ENCODE data around the gene DAPK1.

The DAPK1 gene

GRCh38 chr9:87607859-87608258, 110.2 kb downstream of the DAPK1 start:
- H3K4me1 ChIP-seq (ENCODE audit: insufficient read depth, low read length) = peaks cover 19% of the 10 kb centered on the region
- peaks cover 63% of the 10 kb centered on the region for H3K36me3 ChIP-seq (ENCODE audit: insufficient read depth, low read length)
- no peaks in the 10 kb centered on the region for H3K9me3 ChIP-seq (ENCODE audit: insufficient read depth, low read depth, low read length)
- H3K4me3 ChIP-seq (ENCODE audit: low read length) = no peak overlapping the region
- H3K9ac ChIP-seq (ENCODE audit: low read depth, low read length) = no peak overlapping the region
- 89% methylated on average over 3 of the region's 3 CpGs for WGBS
- H3K27me3 ChIP-seq (ENCODE audit: insufficient read depth, low read length) = no peaks in the 10 kb centered on the region
- H3K27ac ChIP-seq (ENCODE audit: low read depth, low read length) = no peak overlapping the region

- Histone ChIP-seq H3K36me3 (ENCODE audit: insufficient read depth, low read length) (peaks cover 70% of the 10 kb centered on the region), H3K4me1 (ENCODE audit: insufficient read depth, low read length) (peaks cover 14% of the 10 kb centered on the region), H3K9ac (ENCODE audit: low read depth, low read length) (no peak overlapping the region), H3K9me3 (ENCODE audit: insufficient read depth, low read depth, low read length) (no peaks in the 10 kb centered on the region), H3K4me3 (ENCODE audit: low read length) (no peak overlapping the region), H3K27ac (ENCODE audit: low read depth, low read length) (no peak overlapping the region), H3K27me3 (ENCODE audit: insufficient read depth, low read length) (no peaks in the 10 kb centered on the region)
- 86% methylated on average over 11 of the region's 11 CpGs for WGBS
Observed at GRCh38 chr9:87609002-87609401, 111.3 kb downstream of the DAPK1 start.

DNA sequence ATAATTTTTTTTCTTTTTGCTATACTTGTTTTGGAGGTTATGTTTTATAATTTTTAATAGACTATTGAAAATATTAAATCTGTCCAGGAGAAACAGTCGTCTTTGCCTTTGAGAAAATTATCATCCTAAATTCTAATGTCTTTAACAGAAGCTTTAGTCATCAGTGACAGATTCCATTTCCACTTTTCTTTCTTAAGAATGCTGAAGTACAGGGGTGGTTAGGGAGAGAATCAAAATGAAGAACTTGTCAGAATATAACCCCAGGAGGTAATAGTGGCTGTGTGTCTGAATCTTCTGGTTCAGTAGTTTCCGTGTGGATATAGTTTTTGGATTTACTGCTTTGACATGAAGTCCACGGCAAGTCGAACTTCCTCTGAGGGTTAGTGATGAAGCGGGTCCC, 111.8 kb downstream of the DAPK1 start:
- Histone ChIP-seq H3K27me3 (ENCODE audit: insufficient read depth, low read length) (no peaks in the 10 kb centered on the region), H3K4me3 (ENCODE audit: low read length) (no peak overlapping the region), H3K4me1 (ENCODE audit: insufficient read depth, low read length) (peaks cover 14% of the 10 kb centered on the region), H3K9ac (ENCODE audit: low read depth, low read length) (no peak overlapping the region), H3K9me3 (ENCODE audit: insufficient read depth, low read depth, low read length) (no peaks in the 10 kb centered on the region), H3K36me3 (ENCODE audit: insufficient read depth, low read length) (peaks cover 73% of the 10 kb centered on the region), H3K27ac (ENCODE audit: low read depth, low read length) (no peak overlapping the region)
- 94% methylated on average over 4 of the region's 5 CpGs for WGBS

DNA sequence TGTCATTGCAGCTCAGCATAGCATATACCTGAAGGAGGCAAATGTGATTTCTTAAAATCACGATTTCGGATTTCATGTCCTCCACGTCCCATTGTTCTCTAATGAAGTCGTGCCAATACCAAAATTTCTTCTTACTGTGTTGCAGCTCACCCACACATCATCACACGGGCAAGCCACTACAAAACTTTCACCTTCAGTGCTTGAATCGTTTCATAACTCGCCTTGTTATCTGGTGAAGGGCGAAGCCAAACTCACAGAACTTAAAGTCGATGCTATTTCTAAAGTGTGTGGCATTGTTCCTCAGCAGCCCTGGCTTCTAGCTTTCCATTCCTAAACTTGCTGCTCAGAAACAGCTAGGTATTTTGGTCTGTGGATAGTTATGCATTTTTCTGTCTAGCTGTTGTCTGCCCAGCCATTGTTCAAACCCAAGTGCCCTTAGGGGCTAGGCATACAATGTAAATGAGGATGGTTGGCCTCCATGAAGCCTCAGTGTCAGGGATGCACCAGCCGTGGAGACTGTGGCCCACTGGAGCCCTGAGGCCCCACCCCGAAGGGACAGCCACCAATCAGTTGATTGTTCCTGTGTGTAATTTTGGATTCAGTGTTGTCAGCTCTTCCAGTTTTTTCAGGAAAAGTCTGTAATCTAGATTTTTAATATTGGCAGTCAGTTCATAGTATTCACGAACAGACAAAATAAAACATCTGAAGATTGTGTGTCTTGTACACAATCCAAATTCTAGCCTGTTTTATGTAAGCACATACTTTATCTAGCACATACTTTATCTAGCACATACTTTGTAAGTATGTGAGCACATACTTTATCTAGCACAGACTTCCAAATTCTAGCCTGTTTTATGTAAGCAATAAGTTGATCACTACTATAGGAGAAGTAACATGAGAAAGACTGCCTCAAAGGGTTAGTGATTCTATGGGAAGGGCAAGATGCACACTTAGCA, 112.8 kb downstream of the DAPK1 start:
- H3K4me1 ChIP-seq (ENCODE audit: insufficient read depth, low read length) = peaks cover 14% of the 10 kb centered on the region
- 92% methylated on average over 12 of the region's 12 CpGs for WGBS
- no peak overlapping the region for H3K9ac ChIP-seq (ENCODE audit: low read depth, low read length)
- no peak overlapping the region for H3K27ac ChIP-seq (ENCODE audit: low read depth, low read length)
- H3K9me3 ChIP-seq (ENCODE audit: insufficient read depth, low read depth, low read length) = no peaks in the 10 kb centered on the region
- peaks cover 64% of the 10 kb centered on the region for H3K36me3 ChIP-seq (ENCODE audit: insufficient read depth, low read length)
- H3K27me3 ChIP-seq (ENCODE audit: insufficient read depth, low read length) = no peaks in the 10 kb centered on the region
- no peak overlapping the region for H3K4me3 ChIP-seq (ENCODE audit: low read length)

- peaks cover 17% of the 10 kb centered on the region for H3K4me1 ChIP-seq (ENCODE audit: insufficient read depth, low read length)
- no peaks in the 10 kb centered on the region for H3K27me3 ChIP-seq (ENCODE audit: insufficient read depth, low read length)
- no peak overlapping the region for H3K9ac ChIP-seq (ENCODE audit: low read depth, low read length)
- 97% methylated on average over 4 of the region's 4 CpGs for WGBS
- peaks cover 72% of the 10 kb centered on the region for H3K36me3 ChIP-seq (ENCODE audit: insufficient read depth, low read length)
- no peaks in the 10 kb centered on the region for H3K9me3 ChIP-seq (ENCODE audit: insufficient read depth, low read depth, low read length)
- no peak overlapping the region for H3K27ac ChIP-seq (ENCODE audit: low read depth, low read length)
- no peak overlapping the region for H3K4me3 ChIP-seq (ENCODE audit: low read length)
Observed at GRCh38 chr9:87611776-87612175, 114.1 kb downstream of the DAPK1 start.

DNA sequence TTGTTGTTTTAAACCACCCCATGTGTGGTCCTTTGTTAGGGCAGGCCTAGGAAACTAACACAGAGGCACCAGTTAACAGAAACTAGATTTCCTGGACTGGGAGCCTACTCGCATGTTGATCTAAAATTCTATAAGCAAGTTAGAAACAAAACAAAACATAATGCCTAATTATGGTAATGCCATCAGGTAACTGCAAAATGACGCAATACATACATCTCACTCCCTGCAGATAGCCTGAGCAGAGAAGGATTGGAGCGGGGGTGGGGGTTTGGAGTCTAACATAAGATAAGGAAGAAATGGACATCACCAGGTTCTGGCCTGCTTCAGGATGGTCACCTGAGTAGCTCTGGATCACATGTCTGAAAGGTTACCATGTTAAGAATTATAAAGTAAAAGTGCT, 114.9 kb downstream of the DAPK1 start:
- Histone ChIP-seq H3K27ac (ENCODE audit: low read depth, low read length) (no peak overlapping the region), H3K36me3 (ENCODE audit: insufficient read depth, low read length) (peaks cover 70% of the 10 kb centered on the region), H3K4me1 (ENCODE audit: insufficient read depth, low read length) (peaks cover 13% of the 10 kb centered on the region), H3K9me3 (ENCODE audit: insufficient read depth, low read depth, low read length) (no peaks in the 10 kb centered on the region), H3K9ac (ENCODE audit: low read depth, low read length) (no peak overlapping the region), H3K27me3 (ENCODE audit: insufficient read depth, low read length) (no peaks in the 10 kb centered on the region), H3K4me3 (ENCODE audit: low read length) (no peak overlapping the region)
- WGBS = 97% methylated on average over 3 of the region's 3 CpGs

GRCh38 chr9:87613265-87614111, 115.8 kb downstream of the DAPK1 start:
- no peak overlapping the region for H3K27ac ChIP-seq (ENCODE audit: low read depth, low read length)

GRCh38 chr9:87614397-87614796, 116.7 kb downstream of the DAPK1 start:
- Histone ChIP-seq H3K27ac (ENCODE audit: low read depth, low read length) (no peak overlapping the region), H3K36me3 (ENCODE audit: insufficient read depth, low read length) (peaks cover 71% of the 10 kb centered on the region), H3K27me3 (ENCODE audit: insufficient read depth, low read length) (no peaks in the 10 kb centered on the region), H3K4me3 (ENCODE audit: low read length) (no peak overlapping the region), H3K9ac (ENCODE audit: low read depth, low read length) (no peak overlapping the region), H3K4me1 (ENCODE audit: insufficient read depth, low read length) (peaks cover 5% of the 10 kb centered on the region), H3K9me3 (ENCODE audit: insufficient read depth, low read depth, low read length) (no peaks in the 10 kb centered on the region)
- 97% methylated on average over 7 of the region's 7 CpGs for WGBS

More at GRCh38 chr9:87613265-87614111, 115.8 kb downstream of the DAPK1 start:
- H3K36me3 ChIP-seq (ENCODE audit: insufficient read depth, low read length) = peaks cover 72% of the 10 kb centered on the region
- peaks cover 13% of the 10 kb centered on the region for H3K4me1 ChIP-seq (ENCODE audit: insufficient read depth, low read length)
- 92% methylated on average over 10 of the region's 11 CpGs for WGBS
- H3K9ac ChIP-seq (ENCODE audit: low read depth, low read length) = no peak overlapping the region
- no peaks in the 10 kb centered on the region for H3K27me3 ChIP-seq (ENCODE audit: insufficient read depth, low read length)
- no peak overlapping the region for H3K4me3 ChIP-seq (ENCODE audit: low read length)
- no peaks in the 10 kb centered on the region for H3K9me3 ChIP-seq (ENCODE audit: insufficient read depth, low read depth, low read length)

- no peak overlapping the region for H3K4me3 ChIP-seq (ENCODE audit: low read length)
- peaks cover 67% of the 10 kb centered on the region for H3K36me3 ChIP-seq (ENCODE audit: insufficient read depth, low read length)
- 94% methylated on average over 6 of the region's 6 CpGs for WGBS
- H3K9ac ChIP-seq (ENCODE audit: low read depth, low read length) = no peak overlapping the region
- no peaks in the 10 kb centered on the region for H3K9me3 ChIP-seq (ENCODE audit: insufficient read depth, low read depth, low read length)
- H3K4me1 ChIP-seq (ENCODE audit: insufficient read depth, low read length) = peaks cover 3% of the 10 kb centered on the region
- H3K27me3 ChIP-seq (ENCODE audit: insufficient read depth, low read length) = no peaks in the 10 kb centered on the region
- H3K27ac ChIP-seq (ENCODE audit: low read depth, low read length) = peak overlapping the region; percentile 42; the same call in 1 of the 2 replicates
Observed at GRCh38 chr9:87615136-87615535, 117.5 kb downstream of the DAPK1 start.

- Histone ChIP-seq H3K36me3 (ENCODE audit: insufficient read depth, low read length) (peaks cover 62% of the 10 kb centered on the region), H3K4me1 (ENCODE audit: insufficient read depth, low read length) (peaks cover 3% of the 10 kb centered on the region), H3K9me3 (ENCODE audit: insufficient read depth, low read depth, low read length) (no peaks in the 10 kb centered on the region), H3K4me3 (ENCODE audit: low read length) (no peak overlapping the region), H3K9ac (ENCODE audit: low read depth, low read length) (no peak overlapping the region), H3K27ac (ENCODE audit: low read depth, low read length) (peak overlapping the region; percentile 52; the same call in 1 of the 2 replicates), H3K27me3 (ENCODE audit: insufficient read depth, low read length) (no peaks in the 10 kb centered on the region)
- WGBS = 81% methylated on average over 6 of the region's 6 CpGs
Observed at GRCh38 chr9:87615547-87616148, 118.0 kb downstream of the DAPK1 start.

DNA sequence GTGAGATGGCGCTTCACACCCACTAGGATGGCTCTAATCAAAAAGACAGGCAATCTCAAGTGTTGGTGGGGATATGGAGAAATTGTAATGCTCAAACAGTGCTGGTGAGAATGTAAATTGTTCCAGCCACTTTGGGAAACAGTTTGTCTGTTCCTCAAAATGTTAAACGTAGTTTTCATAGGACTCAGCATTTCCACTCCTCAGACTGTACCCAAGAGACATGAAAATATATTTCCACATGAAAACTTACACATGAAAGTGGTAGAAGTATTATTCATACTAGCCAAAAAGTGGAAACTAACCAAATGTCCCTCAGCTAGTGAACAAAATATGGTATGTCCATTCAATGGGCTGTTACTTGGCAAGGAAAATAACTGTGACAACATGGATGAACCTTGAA, 120.6 kb downstream of the DAPK1 start:
- Histone ChIP-seq H3K36me3 (ENCODE audit: insufficient read depth, low read length) (peaks cover 43% of the 10 kb centered on the region), H3K27ac (ENCODE audit: low read depth, low read length) (no peak overlapping the region), H3K27me3 (ENCODE audit: insufficient read depth, low read length) (no peaks in the 10 kb centered on the region), H3K4me1 (ENCODE audit: insufficient read depth, low read length) (peaks cover 3% of the 10 kb centered on the region), H3K9me3 (ENCODE audit: insufficient read depth, low read depth, low read length) (no peaks in the 10 kb centered on the region), H3K4me3 (ENCODE audit: low read length) (no peak overlapping the region), H3K9ac (ENCODE audit: low read depth, low read length) (no peak overlapping the region)
- 95% methylated on average over 2 of the region's 2 CpGs for whole genome bisulfite sequencing
